Tibial nerve (tissue), 4 donors: ENCODE measurements around the gene NNAT.

ENCODE experiments used
- EP300 ChIP-seq, 2 donors: sonication (generic); formaldehyde crosslinking; IDR thresholded peaks; one replicate each; pipeline ENCODE4 v1.6.1; 2017; ENCODE audit warnings: antibody characterized with exemption in 2 of 2, mild to moderate bottlenecking in 1 of 2
- POLR2A ChIP-seq, 2 donors: fragments of 450-650 bp; IDR thresholded peaks; one replicate each; pipeline ENCODE4 v1.6.1; 2017; ENCODE audit warnings: antibody characterized with exemption in 2 of 2, mild to moderate bottlenecking in 2 of 2, moderate library complexity in 2 of 2
- TF ChIP-seq, protein P1 (sequence below), 5 experiments: fragments of 200-600 bp in 3 of 5; fragments of 450-650 bp in 2 of 5; sonication (generic) in 3 of 5; IDR thresholded peaks; one replicate each; pipeline ENCODE4 v1.5.1; 2016 to 2019; ENCODE audit warnings: antibody characterized with exemption in 5 of 5, mild to moderate bottlenecking in 3 of 5, moderate library complexity in 2 of 5

DNA sequence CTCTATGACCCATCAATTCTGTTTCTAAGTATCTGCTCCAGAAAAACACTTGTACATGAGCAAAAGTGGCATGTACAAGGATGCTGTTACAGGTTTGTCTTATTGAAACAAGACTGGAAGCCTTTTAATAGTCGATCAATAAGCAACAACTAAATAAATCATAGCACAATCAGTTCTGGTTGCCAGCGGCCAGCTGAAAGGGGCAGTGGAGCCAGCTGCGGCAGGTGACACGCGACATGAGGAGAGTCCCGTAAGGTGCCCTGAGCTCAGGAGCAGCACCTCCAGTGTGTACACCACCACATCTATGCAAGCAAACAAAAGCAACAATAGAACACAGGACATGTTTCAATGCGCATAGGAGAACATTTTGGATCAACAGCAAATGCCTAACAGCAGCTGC lies 20.7 kb upstream of the NNAT start:
- TF ChIP-seq, protein P1, sequence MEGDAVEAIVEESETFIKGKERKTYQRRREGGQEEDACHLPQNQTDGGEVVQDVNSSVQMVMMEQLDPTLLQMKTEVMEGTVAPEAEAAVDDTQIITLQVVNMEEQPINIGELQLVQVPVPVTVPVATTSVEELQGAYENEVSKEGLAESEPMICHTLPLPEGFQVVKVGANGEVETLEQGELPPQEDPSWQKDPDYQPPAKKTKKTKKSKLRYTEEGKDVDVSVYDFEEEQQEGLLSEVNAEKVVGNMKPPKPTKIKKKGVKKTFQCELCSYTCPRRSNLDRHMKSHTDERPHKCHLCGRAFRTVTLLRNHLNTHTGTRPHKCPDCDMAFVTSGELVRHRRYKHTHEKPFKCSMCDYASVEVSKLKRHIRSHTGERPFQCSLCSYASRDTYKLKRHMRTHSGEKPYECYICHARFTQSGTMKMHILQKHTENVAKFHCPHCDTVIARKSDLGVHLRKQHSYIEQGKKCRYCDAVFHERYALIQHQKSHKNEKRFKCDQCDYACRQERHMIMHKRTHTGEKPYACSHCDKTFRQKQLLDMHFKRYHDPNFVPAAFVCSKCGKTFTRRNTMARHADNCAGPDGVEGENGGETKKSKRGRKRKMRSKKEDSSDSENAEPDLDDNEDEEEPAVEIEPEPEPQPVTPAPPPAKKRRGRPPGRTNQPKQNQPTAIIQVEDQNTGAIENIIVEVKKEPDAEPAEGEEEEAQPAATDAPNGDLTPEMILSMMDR (IDR thresholded peaks at IDR 0.05), result no peak
- TF ChIP-seq POLR2A (IDR thresholded peaks at IDR 0.05), result no peak
- no peak for TF ChIP-seq EP300 (IDR thresholded peaks at IDR 0.05)
